GM21390 (cell line): Measurements from ENCODE around the gene CAND2.
"Not testable (repeated sequence)": the region's sequence is repeated elsewhere in the genome, so short reads cannot be mapped to it uniquely, and the experiment has no call there.

Source experiments
- ATAC-seq: cut with Tn5 transposase; IDR thresholded peaks from one replicate; pipeline ENCODE4 v1.9.1; 2021; ENCODE audit not compliant: unreplicated experiment

Gene CAND2

GRCh38 chr3:12828751-12829150 is 32.3 kb downstream of the CAND2 start:
- no peak for ATAC-seq

- ATAC-seq = no peak
Observed at GRCh38 chr3:12829404-12829803, 32.9 kb downstream of the CAND2 start.

GRCh38 chr3:12829886-12830784 is 33.7 kb downstream of the CAND2 start:
- ATAC-seq = no peak

- no peak for ATAC-seq
Observed at GRCh38 chr3:12830785-12831156, 34.3 kb downstream of the CAND2 start.

- ATAC-seq = no peak
Observed at GRCh38 chr3:12831301-12831866, 34.9 kb downstream of the CAND2 start.

- no peak for ATAC-seq
Observed at GRCh38 chr3:12832350-12833221, 36.1 kb downstream of the CAND2 start.

- ATAC-seq = no peak
Observed at GRCh38 chr3:12833222-12834161, 37.0 kb downstream of the CAND2 start.

- ATAC-seq = no peak
Observed at GRCh38 chr3:12835052-12835665, 38.7 kb downstream of the CAND2 start.

GRCh38 chr3:12837295-12837986 is 41.0 kb downstream of the CAND2 start:
- no peak for ATAC-seq

- ATAC-seq = no peak
Observed at GRCh38 chr3:12838179-12838965, 41.9 kb downstream of the CAND2 start.

GRCh38 chr3:12839156-12839946 is 42.9 kb downstream of the CAND2 start:
- no peak for ATAC-seq

- ATAC-seq = not testable (repeated sequence)
Observed at GRCh38 chr3:12840148-12840547, 43.7 kb downstream of the CAND2 start.

GRCh38 chr3:12840591-12841148 is 44.2 kb downstream of the CAND2 start:
- peak; percentile 32 for ATAC-seq

GRCh38 chr3:12841149-12841969 is 44.9 kb downstream of the CAND2 start, which contains the start of gene RPL32:
Gene RPL32, minus strand, starts transcription at chr3:12841565. Its CDS starts 1,328 bp downstream, at chr3:12840237.
- peak; percentile 84 for ATAC-seq

- peak; percentile 6 for ATAC-seq
Observed at GRCh38 chr3:12841970-12842328, 45.5 kb downstream of the CAND2 start.

GRCh38 chr3:12842469-12842868 is 46.0 kb downstream of the CAND2 start:
- ATAC-seq = no peak

GRCh38 chr3:12845811-12846210 is 49.3 kb downstream of the CAND2 start:
- ATAC-seq = no peak
